HFF-Myc (cell line): ENCODE results near the gene MSH6.
A peak's percentile ranks its signal among the peaks of the same experiment; 100 is the strongest.

Source experiments
- DNase-seq: peaks from one replicate; pipeline ENCODE4 v3.0.0-alpha.2; 2011; ENCODE audit warnings: low read depth; ENCODE audit errors: extremely low read depth
- H3K4me3 ChIP-seq: replicated peaks from 2 replicates; pipeline ENCODE4 v1.5.1; 2011; ENCODE audit warnings: low read depth, mild to moderate bottlenecking, control low read depth, low read length
- CTCF ChIP-seq: IDR thresholded peaks from 2 replicates; pipeline ENCODE4 v1.5.1; 2012; ENCODE audit warnings: mild to moderate bottlenecking, low read depth, low read length, control low read depth; ENCODE audit errors: missing control alignments

The MSH6 gene

DNA sequence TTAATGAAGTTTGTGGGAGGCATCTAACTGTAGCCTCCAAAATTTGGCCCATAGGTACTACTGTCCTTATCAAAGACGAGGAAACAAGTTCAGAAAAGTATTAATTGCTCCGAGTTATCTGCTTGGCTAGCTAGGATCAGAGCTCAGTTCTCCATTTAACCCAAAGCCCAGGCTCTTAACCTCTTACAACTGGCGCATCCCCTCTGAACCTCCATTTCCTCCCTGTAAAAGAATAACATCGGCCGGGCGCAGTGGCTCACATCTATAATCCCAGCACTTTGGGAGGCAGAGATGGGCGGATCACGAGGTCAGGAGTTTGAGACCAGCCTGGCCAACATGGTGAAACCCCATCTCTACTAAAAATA, 3.5 kb upstream of the MSH6 start:
- no peak overlapping the region for H3K4me3 ChIP-seq
- no peak for TF ChIP-seq CTCF
- DNase-seq: no peak

DNA sequence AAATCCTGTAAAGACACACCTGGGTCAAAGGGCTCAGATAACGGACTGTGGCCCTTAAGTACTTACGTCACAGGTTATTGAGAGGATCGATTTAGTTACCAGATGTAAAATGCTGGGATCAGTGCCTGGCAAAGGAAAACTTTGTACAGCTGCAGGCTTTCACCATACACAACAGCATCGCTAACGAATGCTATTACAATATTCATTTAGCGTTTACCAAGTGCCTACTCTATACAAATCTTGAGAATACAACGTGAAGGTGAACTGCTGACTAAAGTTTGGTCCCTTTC, 619 bp upstream of the MSH6 start:
- peak overlapping the region; percentile 74 for H3K4me3 ChIP-seq
- DNase-seq: no peak
- TF ChIP-seq CTCF: no peak

- H3K4me3 ChIP-seq: peak overlapping the region; percentile 74
- DNase-seq: no peak
- TF ChIP-seq CTCF: no peak
Observed at GRCh38 chr2:47783486-47784351, 774 bp downstream of the MSH6 start.

DNA sequence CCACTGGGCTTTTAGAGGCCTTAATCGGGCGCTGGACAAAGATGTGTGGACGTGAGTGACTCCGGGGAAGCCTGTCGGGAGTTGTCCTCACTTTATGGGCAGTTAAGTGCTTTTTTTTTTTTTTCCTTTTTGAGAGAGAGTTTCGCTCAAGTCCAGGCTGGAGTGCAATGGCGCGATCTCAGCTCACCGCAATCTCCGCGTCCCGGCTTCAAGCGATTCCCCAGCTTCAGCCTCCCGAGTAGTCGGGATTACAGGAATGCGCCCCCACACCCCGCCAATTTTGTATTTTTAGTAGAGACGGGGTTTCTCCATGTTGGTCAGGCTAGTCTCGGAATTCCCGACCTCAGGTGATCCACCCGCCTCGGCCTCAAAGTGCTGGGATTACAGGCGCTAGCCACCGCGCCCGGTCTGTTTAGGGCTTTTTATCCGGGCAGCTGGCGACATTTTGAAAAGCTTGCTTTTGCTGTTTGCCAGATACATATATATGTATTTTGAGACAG, 1.5 kb downstream of the MSH6 start:
- peak overlapping the region; percentile 74 for H3K4me3 ChIP-seq
- no peak for TF ChIP-seq CTCF
- no peak for DNase-seq

GRCh38 chr2:47785986-47786385, 3.0 kb downstream of the MSH6 start:
- H3K4me3 ChIP-seq: 0 out of 2 replicates have a peak overlapping the region, but pooled peaks have one; percentile 2
- no peak for TF ChIP-seq CTCF
- DNase-seq: no peak

- no peak overlapping the region for H3K4me3 ChIP-seq
- no peak for DNase-seq
- TF ChIP-seq CTCF: no peak
Observed at GRCh38 chr2:47796090-47796697, 13.2 kb downstream of the MSH6 start.
